GM12875 (cell line): ENCODE measurements around the gene CCSER2.

Source experiments
- H3K4me3 ChIP-seq: one replicate; pipeline ENCODE4 v1.5.1; 2011; ENCODE audit warnings: low read depth, low read length, control low read depth
- TF ChIP-seq, protein P1 (sequence below): IDR thresholded peaks from 2 replicates; pipeline ENCODE4 v1.5.1; 2011; ENCODE audit warnings: low read depth, mild to moderate bottlenecking, control low read depth, inconsistent platforms, low read length, moderate library complexity, borderline replicate concordance; ENCODE audit not compliant: insufficient read depth

The CCSER2 gene

DNA sequence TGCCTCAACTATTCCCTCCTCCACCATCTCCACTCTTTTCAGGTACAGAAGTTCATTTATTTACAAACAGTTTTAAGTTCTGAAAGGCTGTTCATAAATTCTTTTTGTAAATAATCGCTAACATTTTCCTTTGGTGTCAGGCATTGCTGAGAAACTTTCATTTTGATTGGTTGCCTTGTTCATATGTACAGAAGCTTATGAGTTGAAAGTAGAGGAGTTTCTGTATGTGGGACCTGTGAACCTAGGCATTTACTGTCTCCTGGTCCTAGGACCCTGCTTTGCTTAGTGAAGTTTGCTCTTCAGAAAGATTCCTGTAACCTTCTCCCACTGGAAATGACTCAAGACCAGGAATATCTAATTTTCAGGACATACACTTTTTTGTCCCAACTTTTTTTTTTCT is 30.4 kb downstream of the CCSER2 start:
- no peak overlapping the region for H3K4me3 ChIP-seq
- TF ChIP-seq, protein P1, sequence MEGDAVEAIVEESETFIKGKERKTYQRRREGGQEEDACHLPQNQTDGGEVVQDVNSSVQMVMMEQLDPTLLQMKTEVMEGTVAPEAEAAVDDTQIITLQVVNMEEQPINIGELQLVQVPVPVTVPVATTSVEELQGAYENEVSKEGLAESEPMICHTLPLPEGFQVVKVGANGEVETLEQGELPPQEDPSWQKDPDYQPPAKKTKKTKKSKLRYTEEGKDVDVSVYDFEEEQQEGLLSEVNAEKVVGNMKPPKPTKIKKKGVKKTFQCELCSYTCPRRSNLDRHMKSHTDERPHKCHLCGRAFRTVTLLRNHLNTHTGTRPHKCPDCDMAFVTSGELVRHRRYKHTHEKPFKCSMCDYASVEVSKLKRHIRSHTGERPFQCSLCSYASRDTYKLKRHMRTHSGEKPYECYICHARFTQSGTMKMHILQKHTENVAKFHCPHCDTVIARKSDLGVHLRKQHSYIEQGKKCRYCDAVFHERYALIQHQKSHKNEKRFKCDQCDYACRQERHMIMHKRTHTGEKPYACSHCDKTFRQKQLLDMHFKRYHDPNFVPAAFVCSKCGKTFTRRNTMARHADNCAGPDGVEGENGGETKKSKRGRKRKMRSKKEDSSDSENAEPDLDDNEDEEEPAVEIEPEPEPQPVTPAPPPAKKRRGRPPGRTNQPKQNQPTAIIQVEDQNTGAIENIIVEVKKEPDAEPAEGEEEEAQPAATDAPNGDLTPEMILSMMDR: no peak

DNA sequence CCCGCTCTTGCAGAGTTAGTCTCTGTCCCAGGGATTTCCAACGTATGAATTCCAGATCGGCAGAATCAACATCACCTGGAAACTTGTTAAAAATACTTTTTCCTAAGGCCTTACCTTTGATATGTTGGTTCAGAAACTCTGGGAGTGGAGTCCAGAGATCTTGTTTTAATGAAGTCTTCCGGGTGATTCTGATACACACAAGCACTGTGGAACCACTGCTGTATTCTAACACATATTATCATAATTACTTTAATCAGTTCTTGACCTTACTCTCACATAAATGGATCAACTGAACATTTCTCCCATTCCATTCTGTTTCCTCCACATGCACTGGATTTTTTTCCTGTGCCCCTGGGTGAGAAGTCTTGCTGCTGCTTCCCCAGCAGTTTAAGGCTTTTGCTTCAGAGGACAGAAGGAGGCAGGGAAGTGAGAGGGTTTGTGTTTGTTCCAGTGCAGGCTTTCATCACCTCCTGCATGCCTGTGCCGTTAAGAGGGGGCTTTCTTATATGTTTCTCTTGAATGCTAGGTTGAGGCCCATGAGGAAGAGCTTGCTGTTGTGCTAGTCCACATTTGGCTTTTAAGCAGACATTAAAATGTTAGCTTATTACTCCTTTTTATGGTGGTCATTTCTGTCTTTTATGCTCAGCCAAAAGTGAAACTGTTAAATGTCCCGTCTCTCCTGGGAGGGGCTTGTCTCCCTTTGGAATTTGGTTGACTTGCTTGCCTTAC is 32.4 kb downstream of the CCSER2 start:
- no peak overlapping the region for H3K4me3 ChIP-seq
- TF ChIP-seq, protein P1: no peak

DNA sequence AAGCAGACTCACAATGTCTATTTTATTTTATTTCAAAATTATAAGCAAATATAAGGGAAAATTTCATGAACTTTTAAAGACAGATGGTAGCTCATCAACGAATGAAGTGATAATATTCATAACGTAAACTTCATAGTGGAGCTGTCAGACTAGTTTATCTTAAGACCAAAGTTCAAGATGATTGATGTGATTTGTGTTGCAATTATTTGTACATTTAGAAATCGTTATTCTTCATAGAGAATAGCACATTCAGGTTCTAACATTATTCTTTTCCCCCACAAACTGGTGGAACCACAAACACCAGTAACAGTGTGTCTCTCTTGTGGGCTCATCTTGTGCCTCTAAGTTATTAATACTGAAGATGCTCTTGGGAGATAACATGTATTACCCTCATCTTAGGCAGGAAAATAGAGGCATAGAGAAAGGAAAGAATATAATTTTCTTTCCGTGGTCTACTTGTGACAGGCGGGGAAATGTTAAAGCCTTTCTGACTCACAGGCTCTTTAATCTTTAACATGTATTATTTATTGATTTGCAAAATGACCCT is 37.0 kb downstream of the CCSER2 start:
- H3K4me3 ChIP-seq: no peak overlapping the region
- TF ChIP-seq, protein P1: no peak

DNA sequence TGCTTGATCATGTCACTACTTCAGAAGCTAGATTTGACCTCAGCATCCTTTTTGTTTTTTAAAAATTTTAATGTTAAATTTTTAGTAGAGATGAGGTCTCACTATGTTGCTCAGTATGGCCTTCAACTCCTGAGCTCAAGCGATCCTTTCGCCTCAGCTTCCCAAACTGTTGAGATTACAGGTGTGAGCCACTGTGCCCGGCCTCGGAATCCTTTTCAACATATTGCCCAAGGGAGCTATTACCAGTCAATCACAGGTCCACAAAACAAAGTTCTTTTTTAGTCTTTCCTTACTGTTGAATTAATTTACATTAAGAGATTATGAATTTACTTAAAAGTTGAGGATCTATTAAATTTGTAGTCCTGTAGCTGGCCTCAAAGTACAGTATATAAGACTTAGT is 37.7 kb downstream of the CCSER2 start:
- TF ChIP-seq, protein P1: no peak
- no peak overlapping the region for H3K4me3 ChIP-seq

DNA sequence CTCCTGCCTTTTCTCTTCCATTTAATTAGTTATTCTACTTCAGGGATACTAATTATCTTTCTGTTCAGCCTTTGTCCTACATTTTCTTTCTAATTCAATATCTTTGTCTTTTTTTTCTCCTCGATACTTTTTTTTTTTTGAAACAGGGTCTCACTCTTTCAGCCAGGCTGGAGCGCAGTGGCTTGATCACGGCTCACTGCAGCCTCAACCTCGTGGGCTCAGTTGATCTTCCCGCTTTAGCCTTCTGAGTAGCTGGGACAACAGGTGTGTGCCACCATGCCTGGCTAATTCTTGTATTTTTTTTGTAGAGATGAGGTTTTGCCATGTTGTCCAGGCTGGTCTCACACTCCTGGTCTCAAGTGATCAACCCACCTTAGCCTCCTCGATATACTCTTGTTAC is 38.9 kb downstream of the CCSER2 start:
- no peak overlapping the region for H3K4me3 ChIP-seq
- TF ChIP-seq, protein P1: no peak

DNA sequence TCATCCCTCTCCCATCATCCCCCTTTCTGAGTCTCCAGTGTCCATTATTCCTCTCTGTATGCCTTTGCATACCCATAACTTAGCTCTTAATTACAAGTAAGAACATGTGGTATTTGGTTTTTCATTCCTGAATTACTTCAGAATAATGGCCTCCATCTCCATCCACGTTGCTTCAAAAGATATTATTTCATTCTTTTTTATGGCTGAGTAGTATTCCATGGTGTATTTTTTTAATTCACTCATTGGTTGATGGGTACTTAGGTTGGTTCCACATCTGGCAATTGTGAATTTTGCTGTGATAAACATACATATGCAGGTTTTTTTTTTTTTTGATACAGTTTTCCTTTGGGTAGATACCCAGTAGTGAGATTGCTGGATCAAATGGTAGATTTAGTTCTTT is 40.4 kb downstream of the CCSER2 start:
- H3K4me3 ChIP-seq: no peak overlapping the region

DNA sequence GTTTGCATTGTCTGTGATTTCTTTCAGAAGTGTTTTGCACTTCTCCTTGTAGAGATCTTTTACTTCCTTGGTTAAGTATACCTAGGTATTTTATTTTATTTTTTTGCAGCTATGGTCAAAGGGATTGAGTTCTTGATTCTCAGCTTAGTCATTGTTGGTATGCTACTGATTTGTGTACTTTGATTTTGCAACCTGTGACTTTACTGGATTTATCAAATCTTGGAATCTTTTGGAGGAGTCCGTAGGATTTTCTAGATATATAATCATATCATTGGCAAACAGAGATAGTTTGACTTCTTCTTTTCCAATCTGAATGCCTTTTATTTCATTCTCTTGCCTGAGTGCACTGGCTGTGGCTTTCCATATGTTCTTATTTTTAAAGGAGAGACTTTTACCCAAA is 41.9 kb downstream of the CCSER2 start:
- TF ChIP-seq, protein P1: no peak
- H3K4me3 ChIP-seq: no peak overlapping the region

More for the DNA sequence above, 40.4 kb downstream of the CCSER2 start:
- TF ChIP-seq, protein P1: no peak
